Loucy (cell line): ENCODE data around the gene GTF3A.

Experiments used
- CTCF ChIP-seq: fragments of 200-600 bp; sonication (generic); conservative IDR thresholded peaks from 2 replicates; pipeline ENCODE4 v1.5.1; 2014; ENCODE audit warnings: mild to moderate bottlenecking, antibody characterized with exemption, low read length
- EZH2phosphoT487 ChIP-seq: fragments of 200-600 bp; IDR thresholded peaks from 2 replicates; pipeline ENCODE4 v1.6.1; 2018; ENCODE audit warnings: antibody characterized with exemption, mild to moderate bottlenecking, moderate library complexity, borderline replicate concordance

GRCh38 chr13:27427641-27428040 is 3.2 kb downstream of the GTF3A start:
- TF ChIP-seq CTCF = no peak
- TF ChIP-seq EZH2phosphoT487 = no peak
